Fibroblast of skin of right biceps (primary cell): ENCODE results near the gene LDLRAD3.
"Not testable (repeated sequence)": the region's sequence is repeated elsewhere in the genome, so short reads cannot be mapped to it uniquely, and the experiment has no call there.

Experiments used
- DNase-seq: peaks from one replicate; pipeline ENCODE4 v3.0.0-alpha.2; 2013

The LDLRAD3 gene

DNA sequence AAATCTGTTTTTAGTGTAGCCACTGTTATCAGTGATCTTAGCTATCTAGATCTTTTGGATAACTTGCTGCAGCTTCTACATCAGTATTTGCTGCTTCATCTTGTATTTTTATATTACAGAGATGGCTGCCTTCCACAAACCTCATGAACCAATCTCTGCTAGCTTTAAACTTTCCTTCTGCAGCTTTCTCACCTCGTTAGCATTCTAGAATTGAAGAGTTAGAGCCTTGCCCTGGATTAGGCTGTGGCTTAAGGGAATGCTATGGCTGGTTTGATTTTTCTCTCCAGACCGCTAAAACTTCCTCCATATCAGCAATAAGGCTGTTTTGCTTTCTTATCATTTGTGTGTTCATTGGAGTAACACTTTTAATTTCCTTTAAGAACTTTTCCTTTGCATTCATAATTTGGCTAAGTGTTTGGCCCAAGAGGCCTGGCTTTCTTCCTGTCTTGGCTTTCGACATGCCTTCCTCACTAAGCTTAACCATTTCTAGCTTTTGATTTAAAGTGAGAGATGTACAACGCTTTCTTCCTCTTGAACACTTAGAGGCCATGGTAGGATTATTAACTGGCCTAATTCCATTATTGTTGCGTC lies 51.9 kb downstream of the LDLRAD3 start:
- no peak for DNase-seq

DNA sequence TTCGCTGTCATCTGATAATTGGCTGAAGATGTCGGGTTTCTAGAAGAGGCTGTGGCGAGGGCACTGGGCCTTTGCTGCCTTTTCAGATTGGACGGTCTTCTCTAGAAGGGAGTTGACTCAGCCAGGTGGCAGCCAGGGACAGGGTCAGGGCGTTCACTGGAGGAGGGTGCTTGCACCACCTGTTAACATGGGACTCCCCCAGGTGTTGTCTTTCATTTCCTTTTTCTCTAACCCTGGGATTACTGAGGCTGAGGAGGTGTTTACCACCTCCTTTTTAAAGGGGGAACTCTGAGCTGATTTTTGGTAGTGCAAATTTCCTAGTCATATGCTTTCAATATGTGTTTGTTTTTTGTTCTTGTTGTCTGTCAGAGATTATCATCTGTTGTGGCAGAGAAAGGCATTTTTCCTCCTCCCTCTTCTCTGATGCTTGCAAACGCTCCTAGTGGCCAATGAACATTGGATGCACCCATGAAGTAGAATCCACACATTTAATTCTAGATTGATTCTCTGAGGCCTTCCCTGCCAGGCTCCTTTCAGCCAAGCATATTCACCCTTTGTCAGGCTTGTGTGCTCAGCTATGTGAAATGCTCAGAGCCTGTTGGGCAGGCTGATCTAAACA lies 54.1 kb downstream of the LDLRAD3 start:
- DNase-seq: no peak

DNA sequence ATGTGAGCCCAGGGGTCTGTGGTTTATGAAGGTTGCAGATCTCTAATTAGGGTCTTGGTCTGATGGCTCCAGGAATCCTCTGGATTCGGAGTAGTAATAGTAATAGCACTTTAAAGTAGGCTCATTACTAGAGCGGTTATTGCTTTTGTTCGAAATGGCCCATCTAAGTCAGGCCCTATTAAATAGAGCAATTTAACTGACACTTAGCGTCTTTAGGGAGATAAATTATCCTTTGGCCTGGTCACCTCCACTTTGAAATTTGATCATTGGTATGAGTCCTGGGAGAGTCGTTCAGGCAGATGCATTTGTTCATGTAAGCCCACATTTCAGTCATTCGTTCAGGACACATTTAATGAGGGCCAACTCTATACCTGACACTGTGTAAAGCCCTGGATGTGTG lies 54.8 kb downstream of the LDLRAD3 start:
- DNase-seq: no peak

DNA sequence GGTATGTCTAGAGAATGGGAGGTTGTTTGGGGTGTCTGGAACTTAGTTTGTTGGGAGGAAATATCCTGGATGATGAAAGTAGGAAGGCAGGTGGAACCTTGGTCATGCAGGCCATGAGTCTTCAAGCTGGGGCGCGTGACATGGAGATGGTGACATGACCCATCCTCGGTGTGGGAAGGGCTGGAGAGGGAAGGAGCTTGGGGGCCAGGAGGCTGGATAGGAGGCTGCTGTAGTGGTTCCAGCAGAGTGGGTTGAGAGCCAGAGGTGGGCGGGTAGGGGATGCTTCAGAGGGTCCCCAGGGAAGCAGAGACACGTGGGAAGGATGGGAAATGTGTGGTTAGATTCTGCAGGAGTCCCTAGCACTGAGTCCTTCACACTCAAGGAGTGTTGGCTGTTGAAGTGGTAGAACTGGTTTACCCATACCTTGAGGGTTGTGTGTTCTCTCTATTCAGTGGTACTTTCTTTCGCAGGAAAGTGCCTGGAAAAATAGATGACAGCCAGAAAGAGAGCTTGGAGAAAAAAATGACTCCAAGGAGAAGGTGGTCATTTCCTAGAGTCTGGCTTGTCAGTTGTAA lies 56.8 kb downstream of the LDLRAD3 start:
- DNase-seq: no peak

DNA sequence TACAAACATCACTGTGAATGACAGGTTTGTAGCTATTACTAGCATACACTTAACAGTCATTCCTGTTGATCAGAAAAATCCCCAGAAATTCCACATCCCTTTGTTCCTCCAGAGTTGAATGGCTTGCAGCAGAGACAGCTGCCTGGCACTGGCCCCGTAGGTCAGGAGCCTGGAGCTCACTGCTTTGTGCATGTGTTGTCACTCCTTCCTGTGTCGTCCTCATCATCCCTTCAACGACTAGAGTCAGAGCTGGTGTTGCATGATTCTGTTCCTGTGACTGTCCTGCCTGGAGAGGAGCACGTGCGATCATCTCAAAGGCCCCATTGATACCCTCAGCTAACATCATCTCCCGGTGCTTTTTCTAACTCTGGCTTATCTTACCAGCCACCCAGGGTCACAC lies 58.3 kb downstream of the LDLRAD3 start:
- DNase-seq: no peak

DNA sequence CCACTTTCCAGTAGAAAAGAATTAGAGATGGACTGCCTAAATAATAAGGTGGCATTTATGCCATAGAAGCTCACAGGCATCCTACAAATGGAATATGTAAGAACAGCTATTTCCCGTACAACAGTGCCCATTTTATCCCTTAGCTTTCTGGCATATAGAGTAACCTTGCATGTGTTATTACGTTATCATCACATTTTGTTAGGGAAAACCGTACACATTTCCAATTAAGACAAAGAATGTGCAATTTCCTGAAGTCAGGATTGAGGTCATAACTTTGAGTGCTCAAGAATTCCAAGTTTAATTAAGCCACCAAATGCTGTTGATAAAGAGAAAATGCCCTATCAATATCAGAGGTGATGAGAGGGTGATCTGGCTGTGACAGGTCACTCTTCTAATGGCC lies 58.9 kb downstream of the LDLRAD3 start:
- DNase-seq: no peak

DNA sequence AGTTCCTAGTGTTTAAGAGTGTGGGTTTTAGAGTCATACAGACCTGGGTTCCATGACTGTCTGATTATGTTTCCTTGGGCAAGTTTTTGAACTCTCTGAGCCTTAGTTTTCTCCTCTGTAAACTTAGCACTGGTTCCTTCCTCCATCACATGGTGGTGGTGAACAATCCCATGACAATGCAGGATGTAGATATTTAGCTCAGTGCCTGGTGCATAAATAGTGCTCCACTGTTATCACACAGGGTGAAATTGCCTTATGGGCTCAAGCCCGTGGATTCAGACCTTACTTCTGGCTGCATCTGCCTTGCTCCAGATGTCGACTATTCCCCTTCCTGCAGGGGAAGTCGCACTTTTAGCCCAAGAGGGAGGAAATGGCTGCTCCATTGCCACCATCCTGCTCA lies 62.7 kb downstream of the LDLRAD3 start:
- no peak for DNase-seq

DNA sequence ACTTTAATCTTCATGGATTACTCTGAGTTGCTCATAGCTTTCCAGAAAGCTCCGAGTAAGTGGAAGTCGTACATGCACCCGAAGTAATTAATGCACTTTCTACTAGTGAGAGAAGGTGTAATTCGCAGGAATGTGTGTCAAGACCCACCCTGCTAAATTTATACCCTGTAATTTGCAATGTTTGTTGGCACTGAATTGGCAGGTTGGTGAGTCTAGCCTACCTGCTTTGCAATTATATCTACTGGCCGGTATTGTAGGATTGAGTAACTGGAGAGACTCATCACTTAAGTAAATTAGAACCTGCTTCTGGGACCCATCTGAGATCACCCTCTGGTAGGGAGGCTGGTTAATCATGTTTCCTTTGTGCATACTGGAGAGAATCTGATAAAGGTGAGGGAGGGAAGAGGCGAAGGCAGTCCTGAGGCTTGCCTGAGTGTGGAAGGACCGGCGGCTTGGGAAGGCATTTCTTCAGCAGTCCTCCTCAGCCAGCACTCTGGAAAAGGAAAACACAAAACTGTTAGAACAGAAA lies 63.3 kb downstream of the LDLRAD3 start:
- no peak for DNase-seq

DNA sequence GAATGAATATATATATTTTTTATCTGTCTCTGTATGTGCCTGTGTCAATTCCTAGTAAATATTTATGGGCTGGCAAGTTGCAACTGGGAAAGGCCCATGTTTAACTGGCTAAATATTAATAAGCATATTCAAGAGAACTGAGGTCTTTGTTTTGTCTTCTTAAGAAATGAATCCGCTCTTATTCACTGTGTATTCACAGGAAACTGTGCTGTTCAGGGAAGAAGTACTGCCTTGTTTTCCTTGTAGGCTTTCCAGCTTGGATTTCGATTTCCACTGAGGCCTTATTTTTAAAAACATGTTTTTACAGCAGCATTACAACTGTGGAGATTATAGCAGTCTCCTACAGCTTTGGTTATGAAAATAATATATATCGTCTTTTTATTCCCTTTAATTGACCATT lies 64.7 kb downstream of the LDLRAD3 start:
- DNase-seq: no peak

DNA sequence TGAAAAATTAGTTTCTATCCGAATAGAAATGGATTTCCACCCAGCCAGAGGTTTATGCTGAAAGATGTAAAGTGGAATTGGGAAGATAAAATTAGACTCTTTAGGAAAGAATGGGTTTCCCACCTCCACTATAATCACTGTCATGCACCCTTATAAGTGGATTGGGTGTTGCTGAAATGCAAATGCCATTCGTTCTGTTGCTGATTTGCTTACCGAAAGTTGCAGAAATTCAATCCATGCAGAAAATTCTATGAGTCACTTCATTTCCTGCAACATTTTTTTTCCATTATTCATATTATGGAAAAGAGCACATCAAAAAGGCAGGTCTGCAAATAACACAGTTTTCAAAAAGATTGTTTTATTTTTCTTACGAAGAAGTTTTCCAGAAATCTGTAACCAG lies 65.6 kb downstream of the LDLRAD3 start:
- DNase-seq: peak; percentile 81

DNA sequence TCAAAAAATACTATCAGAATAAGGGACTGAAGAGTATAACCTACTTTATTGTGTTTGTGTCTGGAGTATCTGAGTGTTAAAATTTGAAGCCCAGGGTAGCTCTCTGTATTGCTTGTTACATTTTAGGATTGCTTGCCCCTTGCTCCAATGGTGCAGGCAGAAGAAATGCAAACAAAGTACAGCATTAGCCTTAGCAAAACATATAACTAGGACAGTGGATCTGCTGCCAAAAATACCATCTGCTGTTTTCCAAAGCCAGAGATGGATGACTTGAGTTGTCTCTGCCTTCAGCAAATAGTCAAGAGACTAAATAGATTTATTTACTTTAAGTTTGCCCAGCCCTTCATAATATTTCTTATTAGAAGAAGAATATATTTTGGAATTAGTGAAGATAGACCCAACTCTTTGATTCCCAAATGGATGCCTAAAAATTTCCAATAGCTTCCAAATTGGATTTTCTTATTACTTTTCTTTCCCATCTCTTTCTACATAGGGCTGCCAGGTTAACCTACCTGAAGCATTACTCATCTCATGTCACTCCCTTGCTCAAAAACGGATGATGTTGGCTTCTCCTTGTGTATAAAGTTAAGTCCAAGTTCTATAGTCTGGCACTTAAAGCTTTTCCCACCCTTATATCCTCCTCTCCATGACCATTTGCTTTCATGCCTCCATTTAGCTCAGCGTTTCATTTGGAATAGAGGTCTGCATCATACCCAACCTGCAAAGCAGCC lies 66.3 kb downstream of the LDLRAD3 start:
- DNase-seq: peak; percentile 43

DNA sequence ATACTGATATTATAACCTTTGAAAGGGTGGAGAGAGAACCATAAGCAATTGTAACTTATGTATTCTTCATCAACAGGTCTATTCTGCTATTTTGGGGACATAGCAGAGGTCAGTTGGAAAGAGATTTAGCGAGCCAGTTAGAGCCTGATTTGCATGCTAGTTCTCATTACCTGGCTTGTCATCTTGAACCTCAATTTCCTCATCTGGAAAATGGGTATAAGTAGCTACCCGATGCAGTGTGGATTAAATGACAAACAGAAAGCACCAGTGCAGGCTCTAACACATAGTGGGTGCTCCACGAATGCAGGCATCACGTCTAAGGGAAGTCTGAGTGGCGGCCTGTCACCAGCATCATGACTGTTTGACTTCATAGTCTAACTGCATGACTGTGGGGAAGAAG lies 67.7 kb downstream of the LDLRAD3 start:
- DNase-seq: no peak

DNA sequence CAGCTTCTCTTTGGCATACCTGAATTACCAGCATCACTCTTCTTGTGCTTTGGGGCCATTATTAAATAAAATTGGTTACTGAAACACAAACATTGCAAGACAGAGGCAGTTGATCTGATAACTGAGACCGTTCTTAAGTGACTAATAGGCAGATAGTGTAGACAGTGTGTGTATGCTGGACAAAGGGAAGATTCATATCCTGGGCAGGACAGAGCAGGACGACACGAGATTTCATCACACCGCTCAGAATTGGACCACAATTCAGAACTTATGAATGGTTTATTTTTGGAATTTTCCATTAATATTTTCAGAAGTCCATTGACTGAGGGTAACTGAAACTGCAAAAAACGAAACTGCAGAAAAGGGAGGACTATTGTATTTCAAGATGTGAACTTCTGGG lies 68.6 kb downstream of the LDLRAD3 start:
- DNase-seq: no peak

DNA sequence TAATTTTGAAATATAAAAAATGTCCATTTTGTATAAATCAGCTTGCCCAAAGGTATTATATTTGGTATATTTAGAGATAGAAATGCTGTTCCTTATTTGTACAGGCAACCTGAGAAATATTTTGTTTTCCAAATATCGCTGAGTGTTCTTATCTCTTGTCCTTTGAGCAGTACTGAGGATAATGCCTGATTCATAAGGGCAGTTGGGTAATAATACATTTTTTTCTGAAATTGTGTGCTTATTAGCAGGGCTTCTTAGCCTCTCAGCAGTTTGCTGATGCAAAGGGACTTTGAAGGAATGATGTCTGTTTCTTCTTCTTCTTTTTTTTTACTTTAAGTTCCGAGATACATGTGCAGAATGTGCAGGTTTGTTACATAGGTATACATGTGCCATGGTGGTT lies 69.1 kb downstream of the LDLRAD3 start:
- no peak for DNase-seq

DNA sequence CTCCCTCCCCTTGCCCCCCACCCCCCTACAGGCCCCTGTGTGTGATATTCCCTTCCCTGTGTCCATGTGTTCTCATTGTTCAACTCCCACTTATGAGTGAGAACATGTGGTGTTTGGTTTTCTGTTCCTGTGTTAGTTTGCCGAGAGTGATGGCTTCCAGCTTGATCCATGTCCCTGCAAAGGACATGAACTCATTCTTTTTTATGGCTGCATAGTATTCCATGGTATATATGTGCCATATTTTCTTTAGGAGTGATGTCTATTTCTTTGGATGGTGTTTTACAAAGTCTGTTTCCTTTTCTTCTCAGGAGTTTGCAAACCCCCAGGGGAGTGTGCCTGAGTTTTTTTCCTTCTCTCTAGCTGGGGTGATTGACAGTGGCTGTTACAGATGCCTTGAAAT lies 69.6 kb downstream of the LDLRAD3 start:
- DNase-seq: not testable (repeated sequence)

DNA sequence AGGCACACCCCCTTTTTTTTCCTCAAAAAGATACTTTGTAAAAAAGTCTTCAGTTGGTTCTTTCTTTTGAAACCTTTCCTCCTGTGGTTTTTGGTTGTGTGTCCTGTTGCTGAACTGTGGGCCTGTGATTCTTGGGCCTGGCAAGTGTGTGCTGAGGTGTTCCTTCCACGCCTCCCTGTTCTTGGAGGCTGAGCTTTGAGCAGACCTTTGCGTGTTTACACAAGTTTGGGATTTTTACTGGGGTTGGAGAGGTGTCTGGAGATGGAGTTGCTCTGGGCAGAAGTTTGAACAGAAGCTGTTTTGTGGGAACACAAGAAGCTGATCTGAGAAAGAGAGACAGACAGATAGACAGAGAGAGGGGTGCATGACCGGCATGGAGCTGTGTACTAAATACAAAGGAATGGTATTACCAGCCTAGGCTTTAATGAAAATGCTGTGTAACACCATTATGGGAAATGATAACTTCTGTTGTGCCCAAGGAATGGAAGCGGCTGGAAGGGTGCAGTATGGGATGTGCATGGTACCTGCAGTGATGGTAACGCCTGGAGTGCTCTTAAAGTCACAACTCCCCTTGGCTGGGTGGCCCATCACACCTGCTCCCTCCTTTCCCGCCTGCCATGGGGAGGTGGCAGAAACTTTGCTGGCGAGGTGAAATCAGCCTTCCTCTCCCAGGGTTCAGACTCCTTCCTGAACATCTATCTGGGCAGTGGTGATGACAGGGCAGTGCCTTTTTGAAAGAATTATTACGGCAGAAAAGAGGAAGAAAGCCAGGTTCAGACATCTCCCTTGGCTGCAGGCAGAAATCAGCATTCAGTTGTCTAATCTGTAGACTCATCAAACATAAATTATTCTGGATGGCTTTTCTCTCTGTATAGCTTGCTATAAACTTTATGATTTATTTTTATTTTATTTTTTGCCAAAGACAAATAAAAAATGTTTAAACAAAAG lies 70.4 kb downstream of the LDLRAD3 start:
- DNase-seq: no peak

DNA sequence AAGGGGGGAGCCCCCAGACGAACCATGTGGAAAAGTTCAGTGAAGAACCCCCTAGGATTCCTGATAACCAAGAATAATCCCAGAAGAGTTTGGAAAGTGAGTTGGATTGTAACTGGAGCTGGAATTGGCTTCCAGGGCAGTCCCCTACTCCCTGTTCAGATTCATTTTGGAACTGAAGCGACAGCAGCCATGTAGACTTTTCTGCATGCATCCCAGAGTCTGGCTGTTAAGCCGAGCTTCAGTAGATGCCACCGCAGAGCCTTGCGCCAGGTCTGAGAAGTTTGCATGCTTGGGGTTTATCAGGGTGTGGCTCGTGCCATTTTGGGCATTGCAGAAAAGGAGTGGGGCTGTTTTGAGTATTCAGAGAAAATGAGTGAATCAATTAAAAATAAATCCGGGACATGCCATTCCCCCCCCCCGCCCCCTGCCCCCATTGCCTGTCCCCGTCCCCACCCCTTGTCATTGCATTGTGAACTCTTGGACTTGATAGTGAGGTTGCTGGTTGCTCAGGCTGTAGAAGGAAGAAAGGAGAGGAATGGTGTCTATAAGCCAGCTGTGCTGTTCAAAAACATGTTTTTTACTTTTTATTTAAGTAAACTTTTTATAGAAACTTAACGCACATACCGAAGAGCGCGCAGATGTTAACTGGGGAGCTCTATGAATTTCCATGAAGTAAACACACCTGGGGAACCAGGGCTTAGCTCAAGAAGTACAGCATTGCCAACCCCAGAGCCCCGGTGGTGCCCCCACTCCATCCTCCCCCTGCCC lies 71.2 kb downstream of the LDLRAD3 start:
- DNase-seq: no peak

DNA sequence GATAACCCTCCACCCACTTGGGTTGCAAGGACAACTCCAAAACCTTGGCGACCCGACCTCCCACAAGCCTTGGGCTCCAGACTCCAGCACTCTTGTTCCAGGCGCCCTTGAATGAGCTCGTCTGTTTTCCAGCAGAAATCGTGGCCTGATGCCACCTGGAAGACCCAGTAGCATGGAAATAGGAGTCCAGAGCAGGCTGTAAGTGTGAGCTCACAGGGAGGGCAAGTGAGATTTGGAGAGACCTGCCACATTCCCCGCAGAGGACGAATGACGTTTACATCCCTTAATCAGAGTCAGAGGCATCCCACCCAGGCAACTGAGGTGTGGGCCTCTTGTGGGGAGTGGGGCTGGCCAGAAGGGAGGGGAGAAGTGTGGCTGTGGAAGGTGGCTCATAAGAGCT lies 71.9 kb downstream of the LDLRAD3 start:
- DNase-seq: no peak

DNA sequence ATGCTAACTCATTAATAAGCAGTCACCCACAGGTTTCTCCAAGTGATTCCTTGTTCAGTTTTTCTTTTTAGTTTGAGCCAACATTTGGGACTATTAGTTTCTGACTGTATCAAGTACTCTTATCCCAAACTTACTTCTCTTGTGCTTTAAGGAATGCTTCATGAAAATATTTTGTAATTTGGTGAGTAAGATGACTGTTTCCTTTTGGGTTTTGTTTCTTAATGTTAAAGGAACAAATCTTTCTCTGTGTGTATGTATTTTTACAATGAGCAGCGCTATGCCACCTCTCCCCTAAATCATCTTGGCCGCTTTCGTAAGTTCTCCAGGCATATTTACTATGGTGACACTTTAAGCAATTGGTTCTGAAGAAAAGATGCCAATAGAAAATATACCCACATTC lies 72.4 kb downstream of the LDLRAD3 start:
- no peak for DNase-seq

DNA sequence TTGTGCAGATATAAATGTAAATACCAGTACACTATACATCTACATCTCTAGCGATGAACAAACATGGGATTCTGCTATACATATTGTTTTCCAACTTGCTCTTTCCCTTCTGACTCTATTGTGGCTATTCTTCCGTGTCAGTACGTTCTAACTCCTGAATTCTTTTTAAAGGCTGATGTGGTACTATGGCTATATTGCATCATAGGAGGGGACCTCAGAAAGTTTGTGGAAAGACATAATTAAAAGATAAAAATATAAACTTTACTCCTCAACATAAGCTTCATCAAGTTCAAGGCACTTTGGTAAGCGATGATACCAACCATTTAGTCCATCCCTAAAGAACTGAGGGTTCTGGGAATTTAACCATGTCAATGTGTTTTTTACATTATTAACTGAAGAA lies 72.8 kb downstream of the LDLRAD3 start:
- DNase-seq: no peak

DNA sequence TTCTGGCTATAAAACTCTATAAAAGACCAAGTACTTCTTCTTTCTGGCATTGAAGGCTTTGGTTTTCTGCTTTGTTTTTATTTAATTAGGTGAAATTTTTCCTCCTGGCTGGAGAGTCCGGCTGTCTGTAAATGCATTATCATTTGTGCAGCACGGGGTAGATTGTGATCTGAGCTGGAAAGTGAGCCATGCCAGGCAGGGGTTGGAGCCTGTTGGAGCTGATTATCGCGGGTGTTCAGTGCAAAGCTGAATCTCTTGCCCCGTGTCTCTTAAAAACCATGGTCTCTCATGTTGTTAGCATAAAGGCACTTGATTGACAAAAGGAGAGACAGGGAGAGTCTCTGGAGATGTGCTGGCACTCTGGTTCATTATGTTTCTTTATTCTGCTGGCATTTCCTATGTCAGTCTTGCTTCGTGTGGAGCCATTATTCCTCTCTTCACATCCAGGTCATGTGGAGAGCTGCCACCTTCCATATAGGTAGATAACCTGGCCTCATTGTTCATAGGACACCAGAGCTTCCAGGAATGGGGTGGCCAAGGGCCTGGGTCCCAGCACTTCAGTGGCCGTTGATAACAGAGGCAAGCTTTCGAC lies 75.2 kb downstream of the LDLRAD3 start:
- DNase-seq: no peak

DNA sequence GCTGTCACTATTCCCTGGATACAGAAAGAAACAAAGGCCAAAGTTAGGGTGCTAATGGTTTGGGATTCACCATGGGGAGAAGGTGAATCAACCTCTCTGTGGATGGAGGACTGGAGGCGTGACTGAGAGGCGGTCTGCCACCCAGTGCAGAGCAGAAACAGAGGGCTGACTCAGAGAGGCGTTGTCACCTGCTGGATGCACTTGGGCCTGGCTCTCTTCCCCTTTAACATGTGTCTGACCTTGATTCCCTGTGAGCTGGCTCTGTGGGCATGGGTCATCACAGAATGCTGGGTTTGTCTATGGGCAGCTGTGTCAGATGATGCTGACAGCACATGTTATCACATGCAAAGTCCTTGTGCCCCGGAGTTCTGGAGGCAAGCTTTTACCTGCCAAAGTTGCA lies 75.9 kb downstream of the LDLRAD3 start:
- DNase-seq: no peak
